Natural killer cell treated with Interleukin-12 subunit alpha and Interleukin-12 subunit beta and Interleukin-15 and Interleukin-18, amount 100 ng/mL, for 72 hours (primary cell): Measurements from ENCODE around the gene PPP2R5E. TPM values are rescaled to one million over a fixed set of nuclear protein-coding genes. Genes with fewer than 3 reads are reported as not detected.

Experiments used
- ATAC-seq, 2 donors: fragments of 150-1000 bp; cut with Tn5 transposase in 1 of 2; sonication (Bioruptor Pico), chemical (Tn5 transposase) in 1 of 2; 2 replicates each; pipeline ENCODE4 v1.10.0; 2021
- DNase-seq: peaks from one replicate; pipeline ENCODE4 v3.0.0; 2022; ENCODE audit warnings: low spot score
- H3K27ac Mint-ChIP-seq, 2 donors: 1 replicate in 1 of 2; 2 replicates in 1 of 2; pipeline ENCODE4 v1.8.0; 2022; ENCODE audit warnings: mixed read lengths in 2 of 2, mild to moderate bottlenecking in 1 of 2, moderate library complexity in 1 of 2
- H3K27me3 Mint-ChIP-seq, 2 donors: 1 replicate in 1 of 2; 2 replicates in 1 of 2; pipeline ENCODE4 v1.8.0; 2022; ENCODE audit warnings: mixed read lengths in 2 of 2
- H3K36me3 Mint-ChIP-seq: one replicate; pipeline ENCODE4 v1.8.0; 2022; ENCODE audit warnings: mixed read lengths
- H3K4me1 Mint-ChIP-seq, 2 donors: 1 replicate in 1 of 2; 2 replicates in 1 of 2; pipeline ENCODE4 v1.8.0; 2022; ENCODE audit warnings: low read depth in 2 of 2, mixed read lengths in 2 of 2, mild to moderate bottlenecking in 1 of 2
- H3K4me3 Mint-ChIP-seq: one replicate; pipeline ENCODE4 v1.8.0; 2022; ENCODE audit warnings: mixed read lengths
- H3K9me3 Mint-ChIP-seq: 2 replicates; pipeline ENCODE4 v1.8.0; 2022; ENCODE audit warnings: mixed read lengths
- total RNA-seq, 2 donors: library from RNA; stranded (reverse); gene quantifications; one replicate each; pipeline ENCODE4 v1.2.3, GENCODE V29; 2022

The PPP2R5E gene
- total RNA-seq, 2 donors from 2014 or later, result 52.4 to 56.4 TPM

GRCh38 chr14:63344336-63344735, 198.8 kb downstream of the PPP2R5E start:
- Mint-ChIP-seq H3K4me3 (no peak overlapping the region), H3K9me3 (no peaks in the 10 kb centered on the region), H3K4me1 (no peaks in the 10 kb centered on the region), H3K27ac (no peak overlapping the region), H3K36me3 (no peaks in the 10 kb centered on the region), H3K27me3 (peaks cover 38 to 55% of the 10 kb centered on the region in 2 donors)
- ATAC-seq (no peak), DNase-seq (no peak)

- Mint-ChIP-seq H3K27ac (no peak overlapping the region), H3K27me3 (peaks cover 38 to 57% of the 10 kb centered on the region in 2 donors), H3K4me3 (no peak overlapping the region), H3K4me1 (no peaks in the 10 kb centered on the region), H3K36me3 (no peaks in the 10 kb centered on the region), H3K9me3 (no peaks in the 10 kb centered on the region)
- no peak for ATAC-seq
- DNase-seq, result no peak
These were observed 199.3 kb downstream of the PPP2R5E start for GRCh38 chr14:63343878-63344277.

- DNase-seq (no peak), ATAC-seq (no peak)
- Mint-ChIP-seq H3K27ac (no peak overlapping the region), H3K36me3 (no peaks in the 10 kb centered on the region), H3K4me1 (no peaks in the 10 kb centered on the region), H3K27me3 (peaks cover 34 to 55% of the 10 kb centered on the region in 2 donors), H3K4me3 (no peak overlapping the region), H3K9me3 (no peaks in the 10 kb centered on the region)
These were observed 200.8 kb downstream of the PPP2R5E start for GRCh38 chr14:63342371-63342770.

GRCh38 chr14:63328787-63329737, 214.1 kb downstream of the PPP2R5E start:
- Mint-ChIP-seq H3K36me3 (peaks cover 9% of the 10 kb centered on the region), H3K4me3 (no peak overlapping the region), H3K27me3 (peaks cover 4 to 13% of the 10 kb centered on the region in 2 donors), H3K4me1 (no peaks in the 10 kb centered on the region), H3K9me3 (no peaks in the 10 kb centered on the region), H3K27ac (no peak overlapping the region)
- DNase-seq, result no peak
- ATAC-seq, result no peak

- peaks cover 9 to 13% of the 10 kb centered on the region in 2 donors for H3K27me3 Mint-ChIP-seq
- DNase-seq, result no peak
- no peak for ATAC-seq
- no peaks in the 10 kb centered on the region for H3K9me3 Mint-ChIP-seq
- no peaks in the 10 kb centered on the region for H3K4me1 Mint-ChIP-seq
- no peak overlapping the region for H3K4me3 Mint-ChIP-seq
- H3K27ac Mint-ChIP-seq, result no peak overlapping the region
- H3K36me3 Mint-ChIP-seq, result peaks cover 9% of the 10 kb centered on the region
These were observed 216.3 kb downstream of the PPP2R5E start for GRCh38 chr14:63326840-63327239.

GRCh38 chr14:63322897-63323573, 220.1 kb downstream of the PPP2R5E start:
- Mint-ChIP-seq H3K27ac (no peak overlapping the region), H3K4me1 (no peaks in the 10 kb centered on the region)

GRCh38 chr14:63322472-63322871, 220.7 kb downstream of the PPP2R5E start:
- no peaks in the 10 kb centered on the region for H3K36me3 Mint-ChIP-seq
- no peaks in the 10 kb centered on the region for H3K4me1 Mint-ChIP-seq
- peaks cover 8 to 15% of the 10 kb centered on the region in 2 donors for H3K27me3 Mint-ChIP-seq
- no peak overlapping the region for H3K4me3 Mint-ChIP-seq
- H3K9me3 Mint-ChIP-seq, result no peaks in the 10 kb centered on the region
- ATAC-seq (no peak), DNase-seq (no peak)
- no peak overlapping the region for H3K27ac Mint-ChIP-seq

More at GRCh38 chr14:63322897-63323573, 220.1 kb downstream of the PPP2R5E start:
- H3K9me3 Mint-ChIP-seq, result no peaks in the 10 kb centered on the region
- H3K27me3 Mint-ChIP-seq, result peaks cover 8 to 15% of the 10 kb centered on the region in 2 donors
- DNase-seq, result no peak
- H3K36me3 Mint-ChIP-seq, result no peaks in the 10 kb centered on the region
- H3K4me3 Mint-ChIP-seq, result no peak overlapping the region
- no peak for ATAC-seq

Other genes starting within 250 kb of the PPP2R5E start
- not detected for gene GPHB5, start 224.4 kb downstream of the PPP2R5E start, total RNA-seq
- 10 to 100 TPM; 22.3 to 22.7 TPM for gene WDR89, start 98.5 kb upstream of the PPP2R5E start, total RNA-seq
- 10 to 100 TPM; 10.9 to 15.0 TPM for gene SGPP1, start 184.7 kb upstream of the PPP2R5E start, total RNA-seq